Activated CD8-positive, alpha-beta memory T cell treated with anti-CD3 and anti-CD28 coated beads, Interleukin-2, amount 50 U/mL, for 48 hours (primary cell): ENCODE measurements around the gene CHRM2.

Experiments
- DNase-seq: peaks from one replicate; pipeline ENCODE4 v3.0.0-alpha.2; 2020

CHRM2 gene

DNA sequence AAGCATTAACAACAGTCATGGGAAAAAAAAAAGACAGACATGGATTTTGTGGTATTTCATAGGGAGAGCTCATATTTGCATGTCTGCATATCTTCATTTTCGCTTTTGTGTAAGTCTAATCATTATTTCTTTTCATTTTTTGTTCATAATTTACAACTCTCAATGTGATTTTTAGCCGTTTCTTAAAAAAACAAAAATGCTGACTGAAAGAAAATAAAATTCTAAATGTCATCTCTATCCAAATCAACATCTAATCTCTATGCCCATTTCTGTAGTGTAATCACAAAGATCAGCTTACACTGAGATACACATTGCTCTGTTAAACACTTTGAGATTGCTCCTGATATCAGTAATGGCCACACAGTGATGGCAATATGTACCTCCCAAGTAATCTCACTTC lies 29.2 kb downstream of the CHRM2 start:
- no peak for DNase-seq

GRCh38 chr7:136900005-136900404 lies 31.6 kb downstream of the CHRM2 start:
- no peak for DNase-seq

DNA sequence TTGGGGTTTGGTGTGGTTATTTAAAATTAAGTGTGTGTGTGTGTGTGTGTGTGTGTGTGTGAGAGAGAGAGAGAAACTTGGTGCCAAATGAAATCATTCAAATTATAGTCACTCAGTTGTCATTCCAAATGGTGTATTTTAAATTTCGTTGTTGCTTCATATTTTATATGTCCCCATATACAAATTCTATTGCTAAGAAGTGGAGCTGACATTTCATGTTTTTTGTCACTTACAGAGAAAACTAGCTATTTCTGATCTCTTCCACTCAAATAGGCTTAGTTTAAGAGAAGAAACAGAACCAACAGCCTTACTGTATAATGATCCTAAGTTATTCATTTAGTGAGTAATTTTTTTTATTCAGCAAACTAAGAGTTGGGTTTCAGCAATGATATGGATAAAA lies 42.3 kb downstream of the CHRM2 start:
- no peak for DNase-seq

- DNase-seq = no peak
Observed at GRCh38 chr7:136911344-136911743, 42.9 kb downstream of the CHRM2 start.

DNA sequence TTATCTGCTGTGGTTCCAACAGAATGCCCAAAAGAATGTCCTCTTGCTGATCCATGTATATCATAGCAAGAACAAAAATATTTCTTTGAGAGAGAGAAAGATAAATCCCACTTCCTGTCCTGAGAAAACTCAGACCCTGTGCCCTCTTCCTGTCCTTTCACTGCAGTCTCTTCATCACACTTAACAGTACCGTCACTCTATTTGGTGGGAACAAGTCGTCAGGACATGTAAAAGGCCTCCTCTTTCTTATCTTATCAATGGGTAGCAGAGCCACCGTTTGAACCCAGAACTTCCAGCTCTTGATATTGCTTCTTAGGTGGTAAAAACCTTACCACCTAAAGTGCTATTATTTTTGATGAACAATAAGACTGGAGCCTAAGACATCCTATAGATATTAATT lies 43.9 kb downstream of the CHRM2 start:
- no peak for DNase-seq

GRCh38 chr7:136914016-136914415 lies 45.6 kb downstream of the CHRM2 start:
- no peak for DNase-seq

GRCh38 chr7:136919820-136920219 lies 51.4 kb downstream of the CHRM2 start:
- DNase-seq = no peak

DNA sequence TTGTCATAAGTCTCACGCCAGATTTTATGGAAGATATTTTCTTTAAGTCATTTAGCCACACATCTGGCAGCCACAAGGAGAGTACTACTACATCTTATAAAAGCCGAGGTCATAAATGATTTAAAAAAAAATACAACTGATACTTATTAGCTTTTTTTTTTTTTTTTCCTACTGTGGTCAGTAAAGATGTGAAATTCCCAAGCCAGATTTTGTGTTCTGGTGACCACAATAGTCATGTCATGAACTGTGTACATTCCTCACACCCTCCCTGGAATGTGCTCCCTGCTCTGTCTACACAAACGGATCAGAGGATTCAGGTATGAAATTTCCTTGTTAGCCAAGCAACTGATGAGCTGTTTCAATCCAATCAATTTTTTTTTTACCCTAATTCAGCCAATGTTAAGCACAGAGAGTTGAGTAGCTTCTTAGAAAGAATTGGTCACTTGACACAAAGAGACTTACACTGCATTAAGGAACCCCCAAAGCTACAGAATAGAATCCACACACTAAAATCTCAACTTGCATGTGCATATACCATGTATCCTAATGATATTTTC lies 54.7 kb downstream of the CHRM2 start:
- no peak for DNase-seq

- no peak for DNase-seq
Observed at GRCh38 chr7:136925044-136925443, 56.6 kb downstream of the CHRM2 start.

- no peak for DNase-seq
Observed at GRCh38 chr7:136925556-136925955, 57.1 kb downstream of the CHRM2 start.

DNA sequence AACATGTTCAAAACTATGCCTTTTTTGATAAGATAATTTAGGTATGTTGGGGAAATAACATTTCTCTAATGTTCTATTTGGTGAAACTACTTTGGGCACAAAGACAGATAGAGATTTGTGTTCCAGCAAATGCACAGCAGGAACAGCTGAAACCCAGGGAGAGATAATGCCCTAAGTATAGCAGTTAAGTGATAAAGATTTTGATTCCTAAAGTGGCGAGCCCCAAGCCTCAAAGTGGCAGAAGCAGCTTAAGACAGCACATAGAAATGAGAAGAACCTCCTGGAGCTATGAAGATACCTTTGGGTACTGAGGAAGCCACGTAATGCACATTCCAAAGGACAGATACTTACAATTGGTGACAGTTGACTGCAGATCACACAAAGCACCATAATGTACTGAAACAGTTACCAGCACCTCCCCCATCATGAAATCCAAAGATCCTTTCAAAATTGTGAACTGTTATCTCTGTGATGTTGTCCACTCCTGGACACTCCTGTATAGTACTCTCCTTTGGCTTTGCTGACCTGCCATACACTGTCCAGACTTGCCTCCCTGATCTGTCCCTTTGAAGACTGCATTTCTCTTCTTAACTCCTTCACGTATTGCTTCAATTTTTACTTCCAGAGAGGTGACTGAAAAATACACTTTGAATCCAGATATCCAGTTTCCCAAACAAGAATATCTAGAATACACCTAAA lies 62.9 kb downstream of the CHRM2 start:
- DNase-seq = no peak

- DNase-seq = no peak
Observed at GRCh38 chr7:136937436-136937835, 69.0 kb downstream of the CHRM2 start.

DNA sequence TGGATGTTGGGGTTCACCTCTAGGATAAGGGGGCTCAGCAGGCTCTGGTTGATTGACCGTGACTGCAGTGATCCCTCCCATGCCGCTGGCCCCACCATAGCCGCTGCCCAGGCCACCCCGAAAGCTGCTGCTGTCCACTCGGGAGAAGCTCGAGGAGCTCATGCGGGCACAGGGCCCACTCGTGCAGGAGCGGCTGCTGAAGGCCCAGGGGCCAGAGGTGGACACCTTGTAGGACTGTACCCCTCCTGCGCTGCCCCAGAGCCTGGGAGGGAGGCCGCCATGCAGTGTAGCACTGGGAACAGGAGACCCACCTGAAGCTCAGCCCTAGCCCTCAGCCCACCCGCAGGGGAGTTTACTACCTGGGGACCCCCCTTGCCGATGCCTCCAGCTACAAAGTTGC lies 70.0 kb downstream of the CHRM2 start:
- no peak for DNase-seq

DNA sequence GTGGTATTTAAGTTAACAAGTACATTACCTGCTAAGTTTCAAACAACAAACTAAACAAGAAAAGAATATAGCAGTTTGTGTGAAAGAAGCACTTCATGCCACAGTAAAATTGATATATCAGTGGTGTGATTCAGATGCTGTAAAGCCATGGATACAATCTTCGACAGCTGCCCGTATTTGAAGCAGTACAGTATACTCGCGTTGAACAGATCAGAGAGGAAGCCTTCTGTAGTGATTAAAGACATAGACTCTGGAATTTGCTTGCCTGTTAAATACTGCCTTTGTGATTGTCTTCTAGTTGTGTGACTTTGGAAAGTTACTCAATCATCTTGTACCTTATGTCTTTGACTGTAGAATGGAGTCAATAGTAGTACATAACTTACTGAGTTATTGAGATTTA lies 71.7 kb downstream of the CHRM2 start:
- no peak for DNase-seq

DNA sequence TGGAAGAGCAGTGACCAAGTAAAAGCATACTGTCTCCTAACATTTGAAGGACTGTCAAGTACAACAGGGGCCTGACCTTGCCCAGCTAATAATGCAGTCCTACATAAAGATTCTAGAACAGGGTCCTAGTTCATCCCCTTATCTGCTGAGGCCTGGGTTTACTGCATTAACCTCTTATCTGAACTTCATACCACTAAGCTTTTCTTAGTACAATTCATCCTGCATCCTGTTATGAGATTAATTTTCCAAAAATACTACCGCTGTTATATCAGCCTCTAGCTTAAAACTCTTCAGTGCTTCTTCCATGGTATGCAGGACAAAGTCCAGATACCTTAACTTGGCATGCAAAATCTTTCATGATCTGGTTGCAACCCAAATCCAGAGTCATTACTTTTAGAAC lies 72.5 kb downstream of the CHRM2 start:
- DNase-seq = no peak

DNA sequence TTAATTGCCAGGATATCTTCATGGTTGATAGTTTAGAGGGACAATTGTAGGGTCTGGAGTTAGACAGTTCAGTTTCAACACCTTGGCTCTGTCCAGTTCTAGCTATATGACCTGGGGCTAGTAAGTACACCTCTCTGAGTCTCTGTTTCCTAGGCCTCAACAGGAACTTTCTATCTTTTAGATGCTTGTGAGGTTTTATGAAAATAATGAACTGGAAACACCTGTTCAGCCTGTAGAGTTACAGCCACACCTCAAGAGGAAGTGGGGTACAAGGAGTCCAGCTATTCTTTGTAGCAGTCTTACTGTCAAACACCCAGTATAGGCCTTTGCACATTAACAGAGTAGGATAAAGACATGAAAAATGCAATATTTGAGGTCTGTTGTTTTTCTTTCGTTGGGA lies 73.4 kb downstream of the CHRM2 start:
- DNase-seq = no peak

DNA sequence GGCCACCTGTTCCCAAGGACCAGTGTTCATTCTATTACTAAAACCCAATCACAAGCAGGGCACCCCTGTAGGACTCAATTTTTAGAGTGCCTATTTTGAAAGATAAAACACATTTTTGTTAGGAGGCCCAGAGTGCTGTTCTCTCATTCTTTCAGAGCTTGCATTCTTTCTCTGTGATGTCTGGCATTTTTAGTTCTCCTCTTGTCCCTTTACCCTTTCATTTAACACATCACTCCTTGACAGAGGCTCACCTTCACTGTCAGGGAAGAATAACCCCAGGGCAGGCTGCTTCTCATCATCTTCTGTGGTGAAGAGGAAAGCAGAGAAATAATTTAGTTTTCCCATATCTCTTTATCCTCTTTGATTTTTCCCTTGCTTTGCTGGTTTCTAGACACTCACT lies 73.9 kb downstream of the CHRM2 start:
- DNase-seq = no peak

GRCh38 chr7:136942994-136943393 lies 74.5 kb downstream of the CHRM2 start:
- DNase-seq = no peak

- DNase-seq = no peak
Observed at GRCh38 chr7:136947347-136947746, 78.9 kb downstream of the CHRM2 start.

GRCh38 chr7:136950331-136950730 lies 81.9 kb downstream of the CHRM2 start:
- no peak for DNase-seq

- no peak for DNase-seq
Observed at GRCh38 chr7:136953386-136953785, 84.9 kb downstream of the CHRM2 start.

DNA sequence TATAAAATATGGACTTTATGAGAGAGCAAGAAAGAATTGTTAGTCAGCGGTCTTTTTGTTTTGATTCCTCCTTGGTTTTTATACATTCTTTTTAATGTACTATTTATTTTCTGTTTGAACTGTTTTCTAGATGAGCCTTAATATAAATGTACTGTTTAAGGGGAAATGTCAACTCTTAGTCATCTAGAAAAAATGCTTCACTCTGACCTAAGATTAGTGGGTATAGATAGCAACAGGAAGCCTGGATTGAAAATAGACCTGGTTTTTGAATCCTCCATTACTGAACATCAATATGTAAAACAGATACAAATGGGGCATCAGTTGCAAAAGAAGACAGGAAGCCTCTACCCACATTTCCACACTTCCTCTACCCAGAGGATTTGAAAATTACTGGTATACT lies 87.8 kb downstream of the CHRM2 start:
- no peak for DNase-seq

- DNase-seq = no peak
Observed at GRCh38 chr7:136956671-136957070, 88.2 kb downstream of the CHRM2 start.

DNA sequence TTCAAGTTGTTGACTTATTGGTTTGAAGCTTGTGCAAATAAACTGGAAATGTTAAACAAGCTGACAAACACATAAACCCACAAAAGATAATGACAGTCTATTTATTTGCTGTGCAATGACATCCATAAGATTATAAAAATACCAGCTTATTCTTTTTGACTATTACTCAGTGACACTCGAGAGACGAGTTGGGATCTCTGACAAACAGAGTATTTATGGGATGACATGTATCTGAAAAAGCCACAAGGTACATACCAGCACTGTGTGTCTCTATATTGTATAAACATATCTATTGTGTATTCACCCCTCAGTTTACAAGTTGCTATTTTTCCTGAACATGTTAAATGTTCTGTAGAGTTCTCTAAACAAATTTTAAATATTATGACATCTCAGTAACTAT lies 88.9 kb downstream of the CHRM2 start:
- DNase-seq = no peak

DNA sequence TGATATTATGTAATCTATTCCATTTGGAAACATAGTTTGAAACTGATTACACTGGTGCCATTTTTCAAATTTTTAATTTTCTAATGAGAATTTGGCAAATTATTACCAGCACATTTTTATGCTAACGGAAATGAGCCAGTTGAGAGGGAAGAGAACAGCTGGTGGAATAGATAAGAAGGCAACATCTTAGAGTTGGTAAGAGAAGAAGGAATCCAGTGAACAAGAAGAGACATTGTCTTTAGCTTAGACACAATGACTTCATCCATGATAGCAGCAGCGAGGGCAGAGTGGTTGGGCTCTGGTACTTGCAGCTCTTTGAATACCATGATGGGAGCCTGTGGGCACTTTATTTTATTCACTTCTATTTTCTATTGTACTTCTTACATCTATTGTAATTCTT lies 89.6 kb downstream of the CHRM2 start:
- no peak for DNase-seq
